GM21381 (cell line): ENCODE data around the gene ANXA6.

Source experiments
- ATAC-seq: cut with Tn5 transposase; IDR thresholded peaks from one replicate; pipeline ENCODE4 v1.9.1; 2021; ENCODE audit warnings: mild to moderate bottlenecking, moderate library complexity; ENCODE audit not compliant: unreplicated experiment

ANXA6 gene

DNA sequence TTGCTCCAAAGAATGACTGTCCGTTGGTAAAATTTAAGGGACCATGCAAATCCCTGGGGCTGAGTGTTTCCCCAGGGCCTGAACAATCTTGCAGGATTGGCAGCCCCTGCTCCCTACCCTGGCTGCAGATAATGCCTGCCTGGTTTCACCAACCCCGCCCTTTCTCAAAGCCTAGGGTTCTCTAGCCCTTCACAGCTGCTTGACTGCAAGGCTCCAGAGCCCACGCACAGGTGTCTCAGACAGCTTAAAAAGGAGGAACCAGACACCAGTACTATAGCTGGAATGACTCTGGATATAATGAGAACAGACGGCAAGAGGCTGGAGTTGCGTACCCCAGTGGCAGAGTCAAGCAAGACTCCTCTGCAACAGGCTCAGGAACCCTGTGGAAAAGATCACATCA is 51.5 kb downstream of the ANXA6 start:
- ATAC-seq = no peak

DNA sequence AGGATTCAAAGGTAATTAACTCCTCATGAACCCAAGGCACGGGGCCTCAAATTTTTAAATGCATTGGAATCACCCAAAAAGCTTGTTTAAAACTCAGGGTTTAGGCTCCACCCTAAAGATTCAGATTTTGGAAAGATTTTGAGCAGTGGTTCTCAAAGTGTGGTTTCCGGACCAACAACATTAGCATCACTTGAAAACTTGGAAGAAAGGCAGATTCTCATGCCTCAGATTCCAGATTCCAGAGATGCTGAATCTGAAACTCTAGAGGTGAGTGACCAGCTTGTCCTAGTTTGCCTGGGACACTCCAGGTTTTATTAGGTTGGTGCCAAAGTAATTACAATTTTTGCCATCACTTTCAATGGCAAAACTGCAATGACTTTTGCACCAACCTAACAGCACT is 52.0 kb downstream of the ANXA6 start:
- no peak for ATAC-seq

GRCh38 chr5:151104795-151105194 is 52.8 kb downstream of the ANXA6 start:
- ATAC-seq = no peak

DNA sequence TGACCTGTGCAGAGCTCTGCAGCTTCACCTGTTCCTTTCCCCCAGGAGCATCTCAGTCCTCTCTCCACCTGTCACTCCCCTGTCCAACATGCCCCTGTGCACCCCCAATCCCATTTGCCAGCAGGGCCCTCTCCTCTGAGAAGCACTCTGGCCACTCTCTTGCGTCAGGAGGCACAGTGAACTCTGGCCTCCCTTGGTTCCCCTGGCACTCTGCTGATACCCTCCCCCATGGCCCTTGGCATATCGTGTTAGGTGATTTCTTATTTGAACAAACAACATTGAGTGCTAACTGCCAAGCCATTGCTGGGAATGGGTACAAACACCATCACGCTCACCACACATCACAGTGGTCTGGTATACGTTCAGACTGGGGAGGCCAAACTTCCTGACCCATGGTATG is 55.8 kb downstream of the ANXA6 start:
- no peak for ATAC-seq

- ATAC-seq = no peak
These were observed 56.4 kb downstream of the ANXA6 start for GRCh38 chr5:151101151-151101550.

DNA sequence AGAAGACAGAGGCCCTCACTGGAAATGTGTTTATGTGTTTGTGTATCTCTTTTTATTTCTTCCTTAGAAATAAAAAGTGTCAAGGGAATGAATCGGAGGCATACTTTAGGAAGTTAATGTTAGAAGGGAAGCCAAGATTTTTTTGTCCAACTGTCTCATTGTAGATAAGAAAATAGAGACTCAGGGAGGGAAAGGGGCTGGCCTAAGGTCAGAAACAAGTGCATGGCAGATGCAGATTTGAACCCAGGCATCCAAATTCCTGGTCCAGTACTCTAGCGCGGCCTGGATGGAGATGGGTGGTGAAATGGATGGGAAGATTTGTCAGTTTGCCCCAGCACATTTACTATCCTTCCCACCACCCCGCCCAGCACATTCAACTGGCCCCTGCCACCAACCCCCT is 56.9 kb downstream of the ANXA6 start:
- no peak for ATAC-seq

DNA sequence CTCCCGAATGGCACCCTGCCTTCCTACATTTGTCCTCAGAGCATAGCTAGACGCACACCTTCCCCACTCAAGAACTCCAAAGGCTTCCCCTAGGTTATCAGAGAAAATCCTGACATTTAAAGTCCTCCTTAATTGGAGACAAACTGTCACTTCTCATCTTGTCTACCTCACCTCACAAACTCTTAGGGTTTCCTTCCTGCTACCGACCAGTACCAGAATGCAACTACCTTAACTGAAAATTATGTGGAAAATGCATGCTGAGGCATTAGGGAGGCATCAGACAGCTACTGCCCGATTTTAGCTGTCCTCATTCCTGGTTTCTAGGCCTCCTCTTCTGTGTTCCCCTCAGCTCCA is 58.8 kb downstream of the ANXA6 start:
- no peak for ATAC-seq

- peak; percentile 54 for ATAC-seq
These were observed 59.5 kb downstream of the ANXA6 start for GRCh38 chr5:151097820-151098767.

GRCh38 chr5:151097061-151097460 is 60.5 kb downstream of the ANXA6 start:
- no peak for ATAC-seq

DNA sequence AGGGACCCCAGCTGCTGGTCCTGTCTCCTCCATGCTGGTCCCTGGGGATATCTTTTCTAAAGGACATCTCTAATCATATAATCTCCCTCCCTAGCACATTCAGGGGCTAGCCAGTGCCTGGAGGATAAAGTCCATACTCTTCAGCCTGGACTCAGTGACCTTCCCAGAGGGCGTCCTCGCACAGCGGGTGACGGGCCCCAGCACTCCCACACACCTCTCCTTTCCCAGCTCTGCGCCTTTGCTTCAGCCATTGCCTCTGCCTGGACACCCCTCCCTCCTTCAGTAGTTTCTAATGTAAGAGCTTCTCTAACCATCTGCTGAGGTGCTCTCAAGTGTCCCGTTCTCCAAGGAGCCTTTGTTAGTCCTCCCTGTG is 61.6 kb downstream of the ANXA6 start:
- ATAC-seq = no peak

DNA sequence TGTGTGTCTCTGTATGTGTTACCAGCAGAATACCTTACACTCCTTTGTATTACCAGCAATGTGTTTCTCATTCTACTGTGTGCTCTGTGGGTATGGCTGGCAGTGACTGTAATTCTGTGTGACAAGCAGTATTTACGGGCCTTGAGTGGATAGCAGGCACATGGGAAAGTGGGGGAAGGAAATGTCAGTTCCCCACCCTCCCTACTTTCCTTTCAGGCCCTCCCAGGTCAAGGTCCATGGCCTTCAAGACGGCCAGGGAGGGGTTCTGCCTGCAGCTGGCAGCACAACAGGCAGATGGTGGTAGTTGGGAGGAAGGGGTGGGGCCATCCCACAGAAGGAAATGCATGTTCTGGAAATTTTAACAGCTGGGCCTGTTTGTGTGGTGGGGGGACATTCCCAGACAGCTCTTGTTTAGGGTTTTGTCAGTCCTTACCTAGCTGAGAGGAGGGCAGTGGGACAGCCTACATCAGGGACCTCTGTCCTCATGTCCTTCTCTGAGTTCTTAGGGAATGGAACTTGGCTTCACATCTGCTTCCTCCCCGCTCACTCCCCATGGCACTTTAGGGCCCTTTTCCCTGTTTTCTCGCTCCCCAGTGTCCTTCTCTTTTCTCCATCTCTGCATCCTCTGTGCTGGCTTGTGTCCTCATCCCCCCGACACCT is 62.1 kb downstream of the ANXA6 start:
- ATAC-seq = no peak

- ATAC-seq = no peak
These were observed 62.7 kb downstream of the ANXA6 start for GRCh38 chr5:151094852-151095245.

- ATAC-seq = peak; percentile 64
These were observed 63.3 kb downstream of the ANXA6 start for GRCh38 chr5:151094030-151094851.

GRCh38 chr5:151093476-151093889 is 64.1 kb downstream of the ANXA6 start:
- no peak for ATAC-seq

GRCh38 chr5:151092762-151093161 is 64.8 kb downstream of the ANXA6 start:
- no peak for ATAC-seq

- no peak for ATAC-seq
These were observed 67.9 kb downstream of the ANXA6 start for GRCh38 chr5:151089726-151090125.

- ATAC-seq = no peak
These were observed 68.6 kb downstream of the ANXA6 start for GRCh38 chr5:151088986-151089385.

DNA sequence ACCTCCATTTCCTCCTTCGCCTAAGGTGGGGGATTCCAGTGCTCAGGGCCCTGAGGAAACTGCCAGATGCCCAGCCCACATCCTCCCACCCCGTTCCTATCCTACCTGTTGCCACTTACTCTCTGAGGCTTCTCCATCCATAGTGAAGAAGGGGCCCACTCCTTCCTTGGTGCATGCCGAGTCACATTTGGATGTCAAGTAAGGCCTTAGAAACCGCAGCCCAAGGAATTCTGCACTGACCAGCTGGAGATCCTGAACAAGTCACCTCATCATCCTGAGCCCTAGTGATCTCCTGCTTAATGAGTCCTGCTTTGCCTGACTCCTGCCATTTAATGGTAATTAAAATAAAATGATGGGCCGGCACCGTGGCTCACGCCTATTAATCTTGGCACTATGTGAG is 70.1 kb downstream of the ANXA6 start:
- ATAC-seq = no peak

GRCh38 chr5:151086905-151087360 is 70.6 kb downstream of the ANXA6 start:
- peak; percentile 61 for ATAC-seq

- ATAC-seq = no peak
These were observed 71.2 kb downstream of the ANXA6 start for GRCh38 chr5:151086192-151086869.

DNA sequence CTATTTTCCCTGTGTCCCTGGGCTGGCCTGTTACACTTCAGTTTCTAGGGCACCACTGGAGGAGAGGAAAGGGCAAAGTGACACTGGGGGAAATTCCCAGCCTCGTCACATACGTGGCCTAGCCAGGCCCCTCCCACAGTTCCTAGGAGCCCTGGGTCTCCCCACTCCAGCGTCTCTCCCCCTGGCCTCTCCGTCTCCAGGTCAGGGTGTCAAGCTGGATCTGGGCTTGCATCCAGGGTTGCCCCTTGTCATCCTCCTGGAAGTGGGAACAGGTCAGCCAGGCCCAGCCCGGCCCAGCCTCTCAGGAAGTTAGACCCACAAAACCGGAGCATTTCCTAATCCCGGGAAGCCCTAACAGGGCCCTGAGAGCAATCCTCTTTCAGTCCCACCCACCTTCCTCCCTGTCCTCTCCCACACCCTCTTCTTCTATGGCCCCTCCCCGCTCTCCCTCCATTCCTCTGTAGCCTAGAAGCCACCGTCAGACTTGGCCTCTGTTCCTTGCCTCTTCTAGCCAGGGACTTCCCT is 72.0 kb downstream of the ANXA6 start:
- ATAC-seq = no peak
